ENCODE measurements around the gene CABP7.

CABP7 gene

GRCh38 chr22:29719899-29720645 lies at the start of gene CABP7:
TSS of gene CABP7 (plus strand) at chr22:29720003. CDS start at chr22:29720425, 422 bp downstream.
- peak in 2 of 3 donors; percentile 24 to 55 for DNase-seq

GRCh38 chr22:29670626-29671025 lies 49.2 kb upstream of the CABP7 start:
- DNase-seq = no peak

- DNase-seq = no peak
Observed at GRCh38 chr22:29673361-29674066, 46.3 kb upstream of the CABP7 start.

- no peak for DNase-seq
Observed at GRCh38 chr22:29674121-29674520, 45.7 kb upstream of the CABP7 start.

- DNase-seq = no peak
Observed at GRCh38 chr22:29679316-29679715, 40.5 kb upstream of the CABP7 start.

GRCh38 chr22:29683536-29683935 lies 36.3 kb upstream of the CABP7 start:
- no peak for DNase-seq

GRCh38 chr22:29684244-29684643 lies 35.6 kb upstream of the CABP7 start:
- DNase-seq = no peak

GRCh38 chr22:29689206-29689879 lies 30.5 kb upstream of the CABP7 start:
- DNase-seq = no peak

- peak; percentile 50 to 71 (median 56) for DNase-seq
Observed at GRCh38 chr22:29689880-29690213, 30.0 kb upstream of the CABP7 start.

- DNase-seq = no peak
Observed at GRCh38 chr22:29690476-29690875, 29.3 kb upstream of the CABP7 start.

- DNase-seq = no peak
Observed at GRCh38 chr22:29691636-29692326, 28.0 kb upstream of the CABP7 start.

- DNase-seq = no peak
Observed at GRCh38 chr22:29692327-29692640, 27.5 kb upstream of the CABP7 start.

GRCh38 chr22:29693161-29693560 lies 26.6 kb upstream of the CABP7 start:
- no peak for DNase-seq

GRCh38 chr22:29693671-29694070 lies 26.1 kb upstream of the CABP7 start:
- DNase-seq = no peak

- no peak for DNase-seq
Observed at GRCh38 chr22:29695129-29695926, 24.5 kb upstream of the CABP7 start.

- DNase-seq = no peak
Observed at GRCh38 chr22:29697853-29698598, 21.8 kb upstream of the CABP7 start.

- DNase-seq = no peak
Observed at GRCh38 chr22:29700206-29700899, 19.4 kb upstream of the CABP7 start.

GRCh38 chr22:29700900-29701154 lies 19.0 kb upstream of the CABP7 start:
- DNase-seq = no peak

- DNase-seq = no peak
Observed at GRCh38 chr22:29701155-29701999, 18.4 kb upstream of the CABP7 start.

All from suppressor macrophage treated with lipopolysaccharide for 1 hour (primary cell).